Smooth muscle cell (in vitro differentiated cells): ENCODE results near the gene TRIM23. TPM values are rescaled to one million over a fixed set of nuclear protein-coding genes. Genes with fewer than 3 reads are reported as not detected.
"Not testable (repeated sequence)": the region's sequence is repeated elsewhere in the genome, so short reads cannot be mapped to it uniquely, and the experiment has no call there.

Experiments used
- DNase-seq: peaks from one replicate; lab custom pipeline; 2025; ENCODE audit not compliant: unreplicated experiment; lab: John Stamatoyannopoulos, UW
- H2AFZ ChIP-seq: fragments of 200-600 bp; sonication (generic); 2 replicates; pipeline ENCODE4 v1.6.0; 2016; ENCODE audit warnings: antibody characterized with exemption, low read depth, mild to moderate bottlenecking
- H3F3A ChIP-seq: fragments of 200-600 bp; sonication (generic); 2 replicates; pipeline ENCODE4 v1.6.0; 2017; ENCODE audit warnings: antibody characterized with exemption, low read depth
- H3K27ac ChIP-seq: fragments of 200-600 bp; sonication (generic); 2 replicates; pipeline ENCODE4 v1.5.1; 2016; ENCODE audit warnings: low read depth, mild to moderate bottlenecking
- H3K27me3 ChIP-seq: fragments of 200-600 bp; sonication (generic); 2 replicates; pipeline ENCODE4 v1.6.1; 2016; ENCODE audit warnings: low read depth, mild to moderate bottlenecking
- H3K36me3 ChIP-seq: fragments of 200-600 bp; sonication (generic); 2 replicates; pipeline ENCODE4 v1.5.1; 2016; ENCODE audit warnings: low read depth
- H3K4me1 ChIP-seq: fragments of 200-600 bp; sonication (generic); 2 replicates; pipeline ENCODE4 v1.5.1; 2016; ENCODE audit warnings: low read depth
- H3K4me2 ChIP-seq: fragments of 200-600 bp; sonication (generic); 2 replicates; pipeline ENCODE4 v1.6.0; 2016; ENCODE audit warnings: mild to moderate bottlenecking
- H3K4me3 ChIP-seq: fragments of 200-600 bp; sonication (generic); 2 replicates; pipeline ENCODE4 v1.5.1; 2016; ENCODE audit warnings: mild to moderate bottlenecking
- H3K79me2 ChIP-seq: fragments of 200-600 bp; sonication (generic); 2 replicates; pipeline ENCODE4 v1.6.0; 2016; ENCODE audit warnings: low read depth, mild to moderate bottlenecking
- H3K9ac ChIP-seq: fragments of 200-600 bp; sonication (generic); 2 replicates; pipeline ENCODE4 v1.6.0; 2016; ENCODE audit warnings: low read depth
- H3K9me3 ChIP-seq: fragments of 200-600 bp; sonication (generic); replicated peaks from 2 replicates; pipeline ENCODE4 v1.5.1; 2016; ENCODE audit warnings: low read depth
- H4K20me1 ChIP-seq: fragments of 200-600 bp; sonication (generic); 2 replicates; pipeline ENCODE4 v1.6.0; 2016; ENCODE audit warnings: low read depth
- WGBS: methylation state at CpG from one replicate; pipeline ENCODE4 v1.1.7; 2016; ENCODE audit warnings: low lambda C conversion rate; 5-methylcytosine and 5-hydroxymethylcytosine counted together
- polyA plus RNA-seq: library from polyadenylated mRNA; unstranded; fragments of >200 nt; fragmentation: Nextera tagmentation; extraction: Ambion mirVana; gene quantifications from 2 replicates; pipeline ENCODE4 v1.2.1, GENCODE V29; 2016
- total RNA-seq: library from RNA; depleted of rRNA; stranded (reverse); fragments of >200 nt; gene quantifications from 2 replicates; pipeline ENCODE4 v1.2.3, GENCODE V29; 2014
- TF ChIP-seq, protein P1 (sequence below): fragments of 200-600 bp; sonication (generic); IDR thresholded peaks from 2 replicates; pipeline ENCODE4 v1.5.1; 2017; ENCODE audit warnings: borderline replicate concordance, mild to moderate bottlenecking, antibody characterized with exemption; ENCODE audit not compliant: insufficient read depth, poor library complexity, severe bottlenecking

The TRIM23 gene
- total and polyA plus RNA-seq, 2 experiments from 2014 or later, result 9.8 to 25.1 TPM

DNA sequence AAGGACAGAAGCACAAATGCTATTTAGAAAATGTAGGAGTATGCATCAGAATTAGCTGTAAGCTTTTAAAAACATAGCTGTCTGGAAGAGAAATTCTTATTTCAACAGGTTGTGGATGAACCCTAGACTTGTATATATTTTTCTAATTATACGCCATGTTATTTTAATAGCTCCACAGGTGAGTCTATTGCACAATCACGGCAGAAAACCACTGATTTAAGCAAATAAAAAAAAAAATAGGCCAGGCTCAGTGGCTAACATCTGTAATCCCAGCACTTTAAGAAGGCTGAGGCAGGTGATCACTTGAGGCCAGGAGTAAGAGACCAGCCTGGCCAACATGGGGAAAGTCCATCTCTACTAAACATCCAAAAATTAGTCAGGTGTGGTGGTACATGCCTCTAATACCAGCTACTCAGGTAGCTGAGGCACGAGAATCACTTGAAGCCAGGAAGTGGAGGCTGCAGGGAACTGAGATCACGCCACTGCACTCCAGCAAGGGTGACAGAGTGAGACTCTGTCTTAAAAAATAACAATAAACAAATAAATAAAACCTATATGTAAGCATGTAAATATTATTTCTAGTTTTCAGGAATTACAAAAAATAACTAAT, 11.7 kb downstream of the TRIM23 start:
- H3K4me1 ChIP-seq, result no peaks in the 10 kb centered on the region
- no peak overlapping the region for H2AFZ ChIP-seq
- TF ChIP-seq, protein P1, sequence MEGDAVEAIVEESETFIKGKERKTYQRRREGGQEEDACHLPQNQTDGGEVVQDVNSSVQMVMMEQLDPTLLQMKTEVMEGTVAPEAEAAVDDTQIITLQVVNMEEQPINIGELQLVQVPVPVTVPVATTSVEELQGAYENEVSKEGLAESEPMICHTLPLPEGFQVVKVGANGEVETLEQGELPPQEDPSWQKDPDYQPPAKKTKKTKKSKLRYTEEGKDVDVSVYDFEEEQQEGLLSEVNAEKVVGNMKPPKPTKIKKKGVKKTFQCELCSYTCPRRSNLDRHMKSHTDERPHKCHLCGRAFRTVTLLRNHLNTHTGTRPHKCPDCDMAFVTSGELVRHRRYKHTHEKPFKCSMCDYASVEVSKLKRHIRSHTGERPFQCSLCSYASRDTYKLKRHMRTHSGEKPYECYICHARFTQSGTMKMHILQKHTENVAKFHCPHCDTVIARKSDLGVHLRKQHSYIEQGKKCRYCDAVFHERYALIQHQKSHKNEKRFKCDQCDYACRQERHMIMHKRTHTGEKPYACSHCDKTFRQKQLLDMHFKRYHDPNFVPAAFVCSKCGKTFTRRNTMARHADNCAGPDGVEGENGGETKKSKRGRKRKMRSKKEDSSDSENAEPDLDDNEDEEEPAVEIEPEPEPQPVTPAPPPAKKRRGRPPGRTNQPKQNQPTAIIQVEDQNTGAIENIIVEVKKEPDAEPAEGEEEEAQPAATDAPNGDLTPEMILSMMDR, result no peak
- H3K4me2 ChIP-seq, result no peak overlapping the region
- no peaks in the 10 kb centered on the region for H3F3A ChIP-seq
- WGBS, result 97% methylated on average over 4 of the region's 4 CpGs
- peaks cover 20% of the 10 kb centered on the region for H4K20me1 ChIP-seq
- DNase-seq, result no peak
- no peaks in the 10 kb centered on the region for H3K27me3 ChIP-seq
- H3K9me3 ChIP-seq, result no peaks in the 10 kb centered on the region
- peaks cover 37% of the 10 kb centered on the region for H3K36me3 ChIP-seq
- no peak overlapping the region for H3K4me3 ChIP-seq
- H3K9ac ChIP-seq, result no peak overlapping the region
- peaks cover 22% of the 10 kb centered on the region for H3K79me2 ChIP-seq
- peak overlapping the region; percentile 52 for H3K27ac ChIP-seq

DNA sequence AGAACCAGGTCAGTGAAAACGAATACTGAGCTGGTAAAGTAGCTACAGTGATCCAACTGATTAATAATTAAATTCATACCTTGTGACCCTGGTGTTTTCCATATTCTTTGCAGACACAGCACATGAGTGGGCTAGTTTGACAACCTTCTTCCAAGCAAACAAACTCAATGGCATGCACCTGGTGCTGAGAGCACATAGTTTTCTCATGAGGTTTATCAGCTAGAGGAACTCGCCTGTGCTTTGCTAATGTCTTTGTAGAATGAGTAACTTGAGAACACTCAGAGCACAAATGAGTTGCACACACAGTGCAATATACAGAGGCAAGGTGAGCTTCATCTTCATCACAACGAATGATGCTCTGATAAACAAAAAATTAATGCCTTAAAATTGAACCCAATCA, 12.6 kb downstream of the TRIM23 start:
- Histone ChIP-seq H3K9ac (no peak overlapping the region), H3K27ac (peak overlapping the region; percentile 52), H3K4me3 (no peak overlapping the region), H2AFZ (no peak overlapping the region), H4K20me1 (peaks cover 20% of the 10 kb centered on the region), H3K36me3 (peaks cover 44% of the 10 kb centered on the region), H3F3A (no peaks in the 10 kb centered on the region), H3K79me2 (peaks cover 13% of the 10 kb centered on the region), H3K4me1 (no peaks in the 10 kb centered on the region), H3K27me3 (no peaks in the 10 kb centered on the region), H3K4me2 (no peak overlapping the region), H3K9me3 (no peaks in the 10 kb centered on the region)
- TF ChIP-seq, protein P1, result no peak
- 78% methylated on average over 3 of the region's 3 CpGs for WGBS
- DNase-seq, result no peak

DNA sequence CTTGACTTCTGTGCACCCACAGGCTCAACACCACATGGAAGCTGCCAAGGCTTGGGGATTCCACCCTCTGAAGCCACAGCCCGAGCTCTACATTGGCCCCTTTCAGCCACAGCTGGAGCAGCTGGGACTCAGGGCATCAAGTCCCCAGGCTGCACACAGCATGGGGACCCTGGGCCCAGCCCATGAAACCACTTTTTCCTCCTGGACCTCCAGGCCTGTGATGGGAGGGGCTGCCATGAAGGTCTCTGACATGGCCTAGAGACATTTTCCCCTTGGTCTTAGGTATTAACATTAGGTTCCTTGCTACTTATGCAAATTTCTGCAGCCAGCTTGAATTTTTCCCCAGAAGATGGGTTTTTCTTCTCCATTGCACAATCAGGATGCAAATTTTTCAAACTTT, 22.4 kb downstream of the TRIM23 start:
- H3K9me3 ChIP-seq, H3K79me2 ChIP-seq, H3K4me3 ChIP-seq, H3K27me3 ChIP-seq, H3F3A ChIP-seq, H3K4me2 ChIP-seq, H3K27ac ChIP-seq, H3K4me1 ChIP-seq, H2AFZ ChIP-seq, H3K9ac ChIP-seq, H4K20me1 ChIP-seq, DNase-seq: not testable (repeated sequence)
- H3K36me3 ChIP-seq, result peaks cover 29% of the 10 kb centered on the region
- 100% methylated on average over 1 of the region's 1 CpG for WGBS

DNA sequence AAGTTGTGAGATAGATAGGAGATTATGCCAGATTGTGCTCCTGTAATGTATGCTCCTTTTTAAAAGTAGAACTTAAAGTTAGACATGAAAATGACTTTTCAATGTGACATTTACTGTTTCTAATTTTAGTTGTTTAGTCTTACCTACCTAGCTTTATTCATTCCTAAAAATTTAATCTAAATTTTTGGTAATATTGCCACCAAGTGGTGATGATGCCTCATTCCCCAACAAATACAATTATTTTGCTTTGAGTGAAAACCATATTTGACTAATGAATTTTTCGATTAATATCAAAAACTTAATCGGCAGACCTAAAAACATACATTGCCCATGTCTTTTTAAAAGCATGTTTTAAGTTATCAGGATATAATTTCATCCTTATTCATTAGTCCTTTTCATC, 35.4 kb downstream of the TRIM23 start:
- no peaks in the 10 kb centered on the region for H3K9me3 ChIP-seq
- H3K79me2 ChIP-seq, result no peaks in the 10 kb centered on the region
- no peaks in the 10 kb centered on the region for H3F3A ChIP-seq
- no peak overlapping the region for H3K27ac ChIP-seq
- peaks cover 29% of the 10 kb centered on the region for H3K36me3 ChIP-seq
- no peaks in the 10 kb centered on the region for H3K27me3 ChIP-seq
- H3K4me2 ChIP-seq, result no peak overlapping the region
- H3K4me3 ChIP-seq, result no peak overlapping the region
- no peaks in the 10 kb centered on the region for H3K4me1 ChIP-seq
- H4K20me1 ChIP-seq, result no peaks in the 10 kb centered on the region
- H3K9ac ChIP-seq, result no peak overlapping the region
- TF ChIP-seq, protein P1, result no peak
- no peak for DNase-seq
- 90% methylated on average over 2 of the region's 2 CpGs for WGBS
- H2AFZ ChIP-seq, result no peak overlapping the region
